HG02852 (cell line): ENCODE results near the gene CIRBP.
"Not testable (repeated sequence)": the region's sequence is repeated elsewhere in the genome, so short reads cannot be mapped to it uniquely, and the experiment has no call there.

Experiments used
- ATAC-seq: cut with Tn5 transposase; IDR thresholded peaks from one replicate; pipeline ENCODE4 v1.9.1; 2021; ENCODE audit warnings: mild to moderate bottlenecking, moderate library complexity; ENCODE audit not compliant: unreplicated experiment

The CIRBP gene

GRCh38 chr19:1307755-1308303 lies 38.7 kb downstream of the CIRBP start:
- ATAC-seq = no peak

- ATAC-seq = no peak
Observed at GRCh38 chr19:1308718-1309117, 39.6 kb downstream of the CIRBP start.

- no peak for ATAC-seq
Observed at GRCh38 chr19:1309977-1310852, 41.1 kb downstream of the CIRBP start.

GRCh38 chr19:1310853-1311180 lies 41.7 kb downstream of the CIRBP start:
- ATAC-seq = no peak

GRCh38 chr19:1311543-1312091 lies 42.5 kb downstream of the CIRBP start:
- ATAC-seq = no peak

GRCh38 chr19:1312767-1313694 lies 43.9 kb downstream of the CIRBP start:
- ATAC-seq = no peak

GRCh38 chr19:1313695-1314613 lies 44.8 kb downstream of the CIRBP start:
- no peak for ATAC-seq

- no peak for ATAC-seq
Observed at GRCh38 chr19:1315470-1316166, 46.5 kb downstream of the CIRBP start.

- no peak for ATAC-seq
Observed at GRCh38 chr19:1316466-1316865, 47.3 kb downstream of the CIRBP start.

GRCh38 chr19:1317274-1318003 lies 48.3 kb downstream of the CIRBP start:
- no peak for ATAC-seq

- no peak for ATAC-seq
Observed at GRCh38 chr19:1318678-1319471, 49.7 kb downstream of the CIRBP start.

GRCh38 chr19:1320282-1320650 lies 51.1 kb downstream of the CIRBP start:
- ATAC-seq = not testable (repeated sequence)

GRCh38 chr19:1321539-1321938 lies 52.4 kb downstream of the CIRBP start:
- ATAC-seq = no peak

- no peak for ATAC-seq
Observed at GRCh38 chr19:1322198-1322981, 53.3 kb downstream of the CIRBP start.

- no peak for ATAC-seq
Observed at GRCh38 chr19:1324249-1324805, 55.2 kb downstream of the CIRBP start.
